Prostate gland (tissue), 2 donors: Measurements from ENCODE around the gene SEC14L3.

Source experiments
- POLR2A ChIP-seq: fragments of 450-650 bp; IDR thresholded peaks from one replicate; pipeline ENCODE4 v1.6.1; 2016; ENCODE audit warnings: antibody characterized with exemption, mild to moderate bottlenecking
- POLR2AphosphoS5 ChIP-seq: sonication (generic); formaldehyde crosslinking; IDR thresholded peaks from one replicate; pipeline ENCODE4 v1.6.1; 2017; ENCODE audit warnings: antibody characterized with exemption
- TF ChIP-seq, protein P1 (sequence below), 4 experiments: fragments of 200-600 bp in 2 of 4; fragments of 450-650 bp in 2 of 4; sonication (generic) in 2 of 4; IDR thresholded peaks; 1 replicate in 3 of 4; 2 replicates in 1 of 4; pipeline ENCODE4 v1.5.1; 2016 to 2019; ENCODE audit warnings: antibody characterized with exemption in 4 of 4, mild to moderate bottlenecking in 2 of 4, moderate library complexity in 2 of 4

GRCh38 chr22:30438559-30438958, 33.3 kb downstream of the SEC14L3 start:
- TF ChIP-seq, protein P1, sequence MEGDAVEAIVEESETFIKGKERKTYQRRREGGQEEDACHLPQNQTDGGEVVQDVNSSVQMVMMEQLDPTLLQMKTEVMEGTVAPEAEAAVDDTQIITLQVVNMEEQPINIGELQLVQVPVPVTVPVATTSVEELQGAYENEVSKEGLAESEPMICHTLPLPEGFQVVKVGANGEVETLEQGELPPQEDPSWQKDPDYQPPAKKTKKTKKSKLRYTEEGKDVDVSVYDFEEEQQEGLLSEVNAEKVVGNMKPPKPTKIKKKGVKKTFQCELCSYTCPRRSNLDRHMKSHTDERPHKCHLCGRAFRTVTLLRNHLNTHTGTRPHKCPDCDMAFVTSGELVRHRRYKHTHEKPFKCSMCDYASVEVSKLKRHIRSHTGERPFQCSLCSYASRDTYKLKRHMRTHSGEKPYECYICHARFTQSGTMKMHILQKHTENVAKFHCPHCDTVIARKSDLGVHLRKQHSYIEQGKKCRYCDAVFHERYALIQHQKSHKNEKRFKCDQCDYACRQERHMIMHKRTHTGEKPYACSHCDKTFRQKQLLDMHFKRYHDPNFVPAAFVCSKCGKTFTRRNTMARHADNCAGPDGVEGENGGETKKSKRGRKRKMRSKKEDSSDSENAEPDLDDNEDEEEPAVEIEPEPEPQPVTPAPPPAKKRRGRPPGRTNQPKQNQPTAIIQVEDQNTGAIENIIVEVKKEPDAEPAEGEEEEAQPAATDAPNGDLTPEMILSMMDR (IDR thresholded peaks at IDR 0.05), result no peak
- TF ChIP-seq POLR2A (no peak), POLR2AphosphoS5 (no peak)
